Fibroblast of skin of back (primary cell): ENCODE measurements around the gene OTOG.
A peak's percentile ranks its signal among the peaks of the same experiment; 100 is the strongest.

Source experiments
- DNase-seq: peaks from one replicate; pipeline ENCODE4 v3.0.0-alpha.2; 2013

OTOG gene

GRCh38 chr11:17521106-17521900 lies 25.8 kb upstream of the OTOG start:
- DNase-seq, result no peak

- DNase-seq, result no peak
These were observed 24.4 kb upstream of the OTOG start for GRCh38 chr11:17522655-17523054.

GRCh38 chr11:17524221-17524620 lies 22.8 kb upstream of the OTOG start:
- no peak for DNase-seq

- DNase-seq, result no peak
These were observed 21.5 kb upstream of the OTOG start for GRCh38 chr11:17525570-17525969.

- no peak for DNase-seq
These were observed 20.7 kb upstream of the OTOG start for GRCh38 chr11:17526326-17526725.

GRCh38 chr11:17526931-17527627 lies 20.0 kb upstream of the OTOG start:
- no peak for DNase-seq

- no peak for DNase-seq
These were observed 19.4 kb upstream of the OTOG start for GRCh38 chr11:17527628-17527995.

- DNase-seq, result peak; percentile 22
These were observed 18.8 kb upstream of the OTOG start for GRCh38 chr11:17528181-17528691.

GRCh38 chr11:17528906-17529843 lies 17.9 kb upstream of the OTOG start:
- DNase-seq, result no peak

GRCh38 chr11:17529844-17530185 lies 17.2 kb upstream of the OTOG start:
- no peak for DNase-seq

- DNase-seq, result no peak
These were observed 15.9 kb upstream of the OTOG start for GRCh38 chr11:17531071-17531600.

- DNase-seq, result peak; percentile 25
These were observed 15.4 kb upstream of the OTOG start for GRCh38 chr11:17531636-17532113.

GRCh38 chr11:17532784-17533183 lies 14.3 kb upstream of the OTOG start:
- no peak for DNase-seq

GRCh38 chr11:17533341-17533740 lies 13.7 kb upstream of the OTOG start:
- DNase-seq, result no peak

- no peak for DNase-seq
These were observed 13.2 kb upstream of the OTOG start for GRCh38 chr11:17533778-17534415.

GRCh38 chr11:17535488-17535887 lies 11.6 kb upstream of the OTOG start:
- no peak for DNase-seq

GRCh38 chr11:17537261-17537660 lies 9.8 kb upstream of the OTOG start:
- DNase-seq, result no peak

- no peak for DNase-seq
These were observed 9.0 kb upstream of the OTOG start for GRCh38 chr11:17538054-17538453.

- DNase-seq, result no peak
These were observed 8.3 kb upstream of the OTOG start for GRCh38 chr11:17538731-17539130.

- DNase-seq, result no peak
These were observed 6.3 kb upstream of the OTOG start for GRCh38 chr11:17540807-17541206.

- DNase-seq, result no peak
These were observed 5.7 kb upstream of the OTOG start for GRCh38 chr11:17541330-17541885.

- no peak for DNase-seq
These were observed 4.8 kb upstream of the OTOG start for GRCh38 chr11:17542249-17542648.
